GM12873 (cell line): ENCODE measurements around the gene METTL16.

Source experiments
- TF ChIP-seq, protein P1 (sequence below): IDR thresholded peaks from 2 replicates; pipeline ENCODE4 v1.5.1; 2012; ENCODE audit warnings: low read depth, mild to moderate bottlenecking, moderate library complexity, low read length, control low read depth; ENCODE audit not compliant: insufficient read depth; ENCODE audit errors: missing control alignments

METTL16 gene

DNA sequence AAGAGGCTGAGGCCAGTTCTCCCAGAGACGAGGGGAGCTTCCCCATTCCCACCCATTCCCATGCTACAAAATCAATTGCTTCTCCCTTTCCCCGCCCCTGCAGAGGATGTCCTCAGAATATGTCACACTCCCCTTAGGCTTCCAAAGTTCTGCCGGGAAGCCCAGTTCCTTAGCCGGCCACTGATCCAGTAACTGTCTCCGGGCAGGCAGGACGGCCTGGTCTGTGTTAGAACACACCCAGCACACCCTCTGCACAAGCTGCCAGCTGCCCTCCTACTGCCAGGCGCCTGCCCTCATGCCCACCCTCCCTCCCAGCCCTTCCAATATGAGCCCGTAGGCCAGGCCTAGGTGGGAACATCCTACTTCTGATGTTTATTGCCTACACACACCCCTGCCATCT, 143.3 kb downstream of the METTL16 start:
- TF ChIP-seq, protein P1, sequence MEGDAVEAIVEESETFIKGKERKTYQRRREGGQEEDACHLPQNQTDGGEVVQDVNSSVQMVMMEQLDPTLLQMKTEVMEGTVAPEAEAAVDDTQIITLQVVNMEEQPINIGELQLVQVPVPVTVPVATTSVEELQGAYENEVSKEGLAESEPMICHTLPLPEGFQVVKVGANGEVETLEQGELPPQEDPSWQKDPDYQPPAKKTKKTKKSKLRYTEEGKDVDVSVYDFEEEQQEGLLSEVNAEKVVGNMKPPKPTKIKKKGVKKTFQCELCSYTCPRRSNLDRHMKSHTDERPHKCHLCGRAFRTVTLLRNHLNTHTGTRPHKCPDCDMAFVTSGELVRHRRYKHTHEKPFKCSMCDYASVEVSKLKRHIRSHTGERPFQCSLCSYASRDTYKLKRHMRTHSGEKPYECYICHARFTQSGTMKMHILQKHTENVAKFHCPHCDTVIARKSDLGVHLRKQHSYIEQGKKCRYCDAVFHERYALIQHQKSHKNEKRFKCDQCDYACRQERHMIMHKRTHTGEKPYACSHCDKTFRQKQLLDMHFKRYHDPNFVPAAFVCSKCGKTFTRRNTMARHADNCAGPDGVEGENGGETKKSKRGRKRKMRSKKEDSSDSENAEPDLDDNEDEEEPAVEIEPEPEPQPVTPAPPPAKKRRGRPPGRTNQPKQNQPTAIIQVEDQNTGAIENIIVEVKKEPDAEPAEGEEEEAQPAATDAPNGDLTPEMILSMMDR, result no peak

DNA sequence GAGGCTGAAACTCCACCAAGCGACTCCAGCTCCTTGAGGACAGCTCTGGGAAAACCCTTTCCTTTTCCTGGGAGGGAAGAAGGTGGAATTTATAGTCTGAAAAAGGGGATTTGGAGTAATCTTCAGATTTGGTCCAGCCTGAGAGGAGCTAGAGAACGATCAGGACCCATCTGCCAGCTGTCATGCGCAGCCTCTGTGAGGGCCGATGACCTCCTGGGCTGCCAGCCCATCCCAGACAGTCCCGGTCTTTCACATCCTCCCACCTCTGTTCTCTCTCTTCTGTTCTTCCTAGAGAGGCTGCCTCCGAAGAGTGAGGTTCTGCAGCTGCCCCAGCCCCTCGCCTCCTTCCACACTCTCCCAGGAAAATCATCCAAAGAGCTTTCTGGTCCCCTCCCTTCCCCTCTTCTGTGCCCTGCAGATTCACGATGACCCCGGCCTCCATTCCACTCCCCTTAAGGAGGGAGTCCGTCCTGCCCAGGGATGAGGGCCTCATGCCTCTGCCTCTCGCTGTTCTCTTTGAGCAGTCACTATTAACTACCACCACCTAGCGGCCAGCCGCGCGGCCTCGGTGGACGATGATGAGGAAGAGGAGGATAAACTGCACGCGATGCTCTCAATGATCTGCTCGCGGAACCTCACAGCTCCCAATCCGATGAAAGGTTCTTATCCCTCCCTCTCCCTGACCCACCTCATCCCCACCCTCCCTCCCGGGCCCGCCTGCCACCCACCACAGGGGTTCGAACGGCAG, 144.8 kb downstream of the METTL16 start:
- TF ChIP-seq, protein P1, result no peak
